Vagina (tissue), 2 donors: ENCODE measurements around the gene WDTC1.

Source experiments
- POLR2AphosphoS5 ChIP-seq, 2 donors: sonication (generic); formaldehyde crosslinking; IDR thresholded peaks; one replicate each; pipeline ENCODE4 v1.9.0; 2017; ENCODE audit warnings: antibody characterized with exemption in 2 of 2, mild to moderate bottlenecking in 2 of 2, low read depth in 1 of 2; ENCODE audit not compliant: insufficient read depth in 1 of 2
- TF ChIP-seq, protein P1 (sequence below), 3 experiments: fragments of 450-650 bp in 2 of 3; fragments of 200-600 bp in 1 of 3; sonication (generic) in 1 of 3; IDR thresholded peaks; one replicate each; pipeline ENCODE4 v1.5.1; 2017 to 2019; ENCODE audit warnings: antibody characterized with exemption in 3 of 3, mild to moderate bottlenecking in 2 of 3, moderate library complexity in 2 of 3

DNA sequence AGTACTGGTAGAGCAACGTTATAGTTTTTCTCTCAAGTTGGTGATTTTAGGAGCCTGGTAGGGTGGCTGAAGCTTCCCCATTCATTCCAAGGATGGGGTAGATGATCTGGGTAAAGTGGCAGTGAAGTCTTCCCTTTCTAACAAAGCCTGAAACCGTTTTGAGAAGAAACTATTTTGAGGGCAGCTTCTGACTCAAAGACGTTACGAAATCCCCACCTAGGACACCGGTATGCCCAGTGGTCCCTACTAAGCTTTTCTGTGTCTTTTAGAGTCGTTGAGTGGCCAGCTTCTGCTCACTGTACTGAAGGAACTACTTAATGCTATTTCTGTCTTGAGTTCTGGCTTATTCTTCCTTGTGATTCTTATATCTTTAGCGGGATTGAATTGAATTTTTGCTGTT, 1.4 kb downstream of the WDTC1 start:
- no peak for TF ChIP-seq POLR2AphosphoS5 (IDR thresholded peaks at IDR 0.05; ENCODE audit: insufficient read depth in 1 of 2, low read depth in 1 of 2)
- TF ChIP-seq, protein P1, sequence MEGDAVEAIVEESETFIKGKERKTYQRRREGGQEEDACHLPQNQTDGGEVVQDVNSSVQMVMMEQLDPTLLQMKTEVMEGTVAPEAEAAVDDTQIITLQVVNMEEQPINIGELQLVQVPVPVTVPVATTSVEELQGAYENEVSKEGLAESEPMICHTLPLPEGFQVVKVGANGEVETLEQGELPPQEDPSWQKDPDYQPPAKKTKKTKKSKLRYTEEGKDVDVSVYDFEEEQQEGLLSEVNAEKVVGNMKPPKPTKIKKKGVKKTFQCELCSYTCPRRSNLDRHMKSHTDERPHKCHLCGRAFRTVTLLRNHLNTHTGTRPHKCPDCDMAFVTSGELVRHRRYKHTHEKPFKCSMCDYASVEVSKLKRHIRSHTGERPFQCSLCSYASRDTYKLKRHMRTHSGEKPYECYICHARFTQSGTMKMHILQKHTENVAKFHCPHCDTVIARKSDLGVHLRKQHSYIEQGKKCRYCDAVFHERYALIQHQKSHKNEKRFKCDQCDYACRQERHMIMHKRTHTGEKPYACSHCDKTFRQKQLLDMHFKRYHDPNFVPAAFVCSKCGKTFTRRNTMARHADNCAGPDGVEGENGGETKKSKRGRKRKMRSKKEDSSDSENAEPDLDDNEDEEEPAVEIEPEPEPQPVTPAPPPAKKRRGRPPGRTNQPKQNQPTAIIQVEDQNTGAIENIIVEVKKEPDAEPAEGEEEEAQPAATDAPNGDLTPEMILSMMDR (IDR thresholded peaks at IDR 0.05), result no peak
